Fibroblast of lung (primary cell): ENCODE data around the gene TBX3. TPM values are rescaled to one million over a fixed set of nuclear protein-coding genes. Genes with fewer than 3 reads are reported as not detected.

Experiments
- DNase-seq, 2 donors: peaks; one replicate each; pipeline versions ENCODE4 v3.0.0 to v3.0.0-alpha.2; 2010; ENCODE audit warnings: low read depth in 2 of 2
- H2AFZ ChIP-seq: 2 replicates; pipeline ENCODE4 v1.5.1; 2012; ENCODE audit warnings: low read length, control low read depth, inconsistent platforms
- H3K27ac ChIP-seq: 2 replicates; pipeline ENCODE4 v1.5.1; 2011; ENCODE audit warnings: low read length, control low read depth; ENCODE audit not compliant: insufficient read depth
- H3K27me3 ChIP-seq: 2 replicates; pipeline ENCODE4 v1.5.1; 2011; ENCODE audit warnings: mild to moderate bottlenecking, low read length; ENCODE audit not compliant: control insufficient read depth, insufficient read depth
- H3K36me3 ChIP-seq: 2 replicates; pipeline ENCODE4 v1.5.1; 2011; ENCODE audit warnings: low read length; ENCODE audit not compliant: control insufficient read depth, insufficient read depth
- H3K4me1 ChIP-seq: 2 replicates; pipeline ENCODE4 v1.5.1; 2011; ENCODE audit warnings: low read length; ENCODE audit not compliant: control insufficient read depth, insufficient read depth; ENCODE audit errors: extremely low read depth
- H3K4me2 ChIP-seq: 2 replicates; pipeline ENCODE4 v1.5.1; 2011; ENCODE audit warnings: low read length, control low read depth; ENCODE audit not compliant: insufficient read depth; ENCODE audit errors: extremely low read depth
- H3K4me3 ChIP-seq, 4 experiments: fragments of 200-600 bp in 1 of 4; sonication (generic) in 1 of 4; replicated peaks in 1 of 4; 2 replicates each; pipeline ENCODE4 v1.5.1; 2011 to 2016; ENCODE audit warnings: low read length in 4 of 4, low read depth in 3 of 4, mild to moderate bottlenecking in 3 of 4, control low read depth in 2 of 4, inconsistent platforms in 1 of 4, mixed read lengths in 1 of 4; ENCODE audit not compliant: insufficient read depth in 1 of 4; ENCODE audit errors: control extremely low read depth in 1 of 4
- H3K79me2 ChIP-seq: 2 replicates; pipeline ENCODE4 v1.5.1; 2012; ENCODE audit warnings: mild to moderate bottlenecking, low read length, inconsistent platforms; ENCODE audit not compliant: control insufficient read depth, insufficient read depth
- H3K9ac ChIP-seq: 2 replicates; pipeline ENCODE4 v1.5.1; 2011; ENCODE audit warnings: mild to moderate bottlenecking, low read length, control low read depth; ENCODE audit not compliant: insufficient read depth
- H3K9me3 ChIP-seq: 2 replicates; pipeline ENCODE4 v1.5.1; 2012; ENCODE audit warnings: low read depth, low read length; ENCODE audit not compliant: control insufficient read depth, insufficient read depth
- H4K20me1 ChIP-seq: 2 replicates; pipeline ENCODE4 v1.5.1; 2011; ENCODE audit warnings: low read length; ENCODE audit not compliant: control insufficient read depth, insufficient read depth; ENCODE audit errors: extremely low read depth
- CTCF ChIP-seq, 2 donors: IDR thresholded peaks in 1 of 2; conservative IDR thresholded peaks in 1 of 2; 1 replicate in 1 of 2; 2 replicates in 1 of 2; pipeline ENCODE4 v1.5.1; 2011 to 2012; ENCODE audit warnings: low read length in 2 of 2, control low read depth in 1 of 2, inconsistent platforms in 1 of 2, low read depth in 1 of 2, mild to moderate bottlenecking in 1 of 2
- EZH2 ChIP-seq: IDR thresholded peaks from 2 replicates; pipeline ENCODE4 v1.5.1; 2012; ENCODE audit warnings: low read length, control low read depth, mild to moderate bottlenecking; ENCODE audit errors: missing control alignments
- polyA plus RNA-seq, 2 donors: library from polyadenylated mRNA; depleted of rRNA in 1 of 2; stranded (reverse) in 1 of 2; unstranded in 1 of 2; fragments of >200 nt; gene quantifications; 2 replicates each; pipeline ENCODE4 v1.2.1, GENCODE V29; 2011 to 2012; ENCODE audit warnings: missing spikeins in 1 of 2
- total RNA-seq: library from RNA; depleted of rRNA; stranded (reverse); fragments of >200 nt; gene quantifications from 2 replicates; pipeline ENCODE4 v1.2.1, GENCODE V29; 2014

TBX3 gene
- total and polyA plus RNA-seq, 2 donors (not counting 1 experiment from before 2014, with no cell fraction given): 19.9 to 66.4 TPM

DNA sequence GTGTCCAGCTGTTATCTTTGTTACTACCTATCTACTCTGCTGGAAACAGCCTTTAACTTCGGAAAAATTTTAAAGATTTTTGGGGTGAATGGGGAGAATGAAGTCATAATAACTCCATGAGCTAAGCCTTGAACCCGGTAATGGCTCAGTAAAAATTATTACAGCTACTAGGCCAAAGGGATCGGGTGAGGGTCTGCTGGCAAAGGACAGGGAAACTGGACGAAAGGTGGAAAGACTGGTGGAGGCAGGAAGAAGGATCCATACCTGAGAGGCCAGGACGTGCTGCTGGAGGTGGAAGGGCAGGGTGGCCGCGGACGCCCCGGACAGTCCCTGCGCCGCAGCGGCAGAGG is 10.1 kb downstream of the TBX3 start:
- Histone ChIP-seq H3K4me1 (peaks cover 36% of the 10 kb centered on the region), H3K4me2 (peak overlapping the region; percentile 89), H3K9ac (peak overlapping the region; percentile 62), H3K79me2 (peaks cover 95% of the 10 kb centered on the region), H3K36me3 (peaks cover 20% of the 10 kb centered on the region), H3K27ac (peak overlapping the region; percentile 95), H2AFZ (no peak overlapping the region), H3K4me3 (peak overlapping the region; percentile 29 to 89 (median 54)), H4K20me1 (no peaks in the 10 kb centered on the region), H3K27me3 (no peaks in the 10 kb centered on the region), H3K9me3 (no peaks in the 10 kb centered on the region)
- no peak for TF ChIP-seq CTCF (conservative IDR thresholded peaks at IDR 0.05 in 1 of 2, IDR thresholded peaks at IDR 0.05 in 1 of 2; ENCODE audit: low read depth in 1 of 2, low read length in 2 of 2)
- no peak for TF ChIP-seq EZH2
- no peak for DNase-seq

DNA sequence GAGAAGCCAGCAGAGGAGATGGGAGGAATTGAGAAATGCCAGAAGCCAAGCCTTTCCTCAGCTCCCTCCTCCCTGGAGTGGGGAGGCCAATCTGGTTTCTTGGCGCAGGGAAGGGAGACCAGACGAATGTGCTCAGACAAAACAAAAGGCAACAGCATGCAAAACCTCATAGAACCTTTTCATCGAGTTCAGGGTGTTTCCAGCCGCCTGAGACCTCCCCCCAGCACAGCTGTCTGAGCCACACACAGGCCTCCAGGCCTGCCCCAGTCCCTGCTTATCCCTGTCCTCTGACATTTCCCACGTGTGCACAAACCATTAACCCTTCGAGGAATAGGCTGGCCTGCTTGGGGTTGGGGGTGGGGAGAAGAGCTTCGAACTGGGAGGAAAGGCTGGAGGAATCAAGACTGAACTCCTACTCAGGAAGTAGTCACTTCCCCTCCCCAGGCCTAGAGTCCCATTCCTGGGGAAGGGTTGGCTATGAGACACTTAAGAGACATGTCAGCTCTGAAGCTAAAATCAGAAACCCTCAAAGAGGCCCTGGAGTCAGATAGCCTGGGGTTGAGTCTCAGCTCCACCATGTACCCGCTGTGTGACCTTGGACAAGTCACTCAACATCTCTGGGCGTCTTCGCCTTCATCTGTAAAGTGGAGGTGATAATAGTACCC is 10.7 kb downstream of the TBX3 start:
- TF ChIP-seq EZH2 (no peak), CTCF (conservative IDR thresholded peaks at IDR 0.05 in 1 of 2, IDR thresholded peaks at IDR 0.05 in 1 of 2; ENCODE audit: low read depth in 1 of 2, low read length in 2 of 2) (no peak)
- H3K9ac ChIP-seq: no peak overlapping the region
- no peaks in the 10 kb centered on the region for H3K27me3 ChIP-seq
- peaks cover 16% of the 10 kb centered on the region for H3K36me3 ChIP-seq
- H3K27ac ChIP-seq: peak overlapping the region; percentile 95
- H3K4me2 ChIP-seq: peak overlapping the region; percentile 89
- no peak overlapping the region for H2AFZ ChIP-seq
- H4K20me1 ChIP-seq: no peaks in the 10 kb centered on the region
- H3K4me3 ChIP-seq: peak overlapping the region; percentile 29 to 89 (median 54)
- H3K9me3 ChIP-seq: no peaks in the 10 kb centered on the region
- DNase-seq: peak; percentile 83 to 98
- peaks cover 31% of the 10 kb centered on the region for H3K4me1 ChIP-seq
- peaks cover 89% of the 10 kb centered on the region for H3K79me2 ChIP-seq

- TF ChIP-seq CTCF (conservative IDR thresholded peaks at IDR 0.05 in 1 of 2, IDR thresholded peaks at IDR 0.05 in 1 of 2; ENCODE audit: low read depth in 1 of 2, low read length in 2 of 2): no peak
- TF ChIP-seq EZH2: no peak
- Histone ChIP-seq H3K4me1 (peaks cover 29% of the 10 kb centered on the region), H3K27me3 (no peaks in the 10 kb centered on the region), H3K4me3 (peak overlapping the region; percentile 18 to 89 (median 44)), H3K27ac (peak overlapping the region; percentile 95), H3K9me3 (no peaks in the 10 kb centered on the region), H3K79me2 (peaks cover 84% of the 10 kb centered on the region), H3K4me2 (peak overlapping the region; percentile 89), H2AFZ (no peak overlapping the region), H3K36me3 (peaks cover 15% of the 10 kb centered on the region), H4K20me1 (no peaks in the 10 kb centered on the region), H3K9ac (peak overlapping the region; percentile 9)
- no peak for DNase-seq
Observed at GRCh38 chr12:114672817-114673168, 11.2 kb downstream of the TBX3 start.
